Activated effector memory CD4-positive, alpha-beta T cell treated with anti-CD3 and anti-CD28 coated beads, Interleukin-2, amount 50 U/mL, for 16 hours (primary cell): ENCODE data around the gene TEDC1.
"Not testable (repeated sequence)": the region's sequence is repeated elsewhere in the genome, so short reads cannot be mapped to it uniquely, and the experiment has no call there.

ENCODE experiments used
- DNase-seq: peaks from one replicate; pipeline ENCODE4 v3.0.0-alpha.2; 2020

TEDC1 gene

GRCh38 chr14:105527826-105528585, 37.0 kb downstream of the TEDC1 start:
- DNase-seq = peak; percentile 92

- peak; percentile 86 for DNase-seq
Measured at GRCh38 chr14:105528586-105529318, 37.7 kb downstream of the TEDC1 start.

DNA sequence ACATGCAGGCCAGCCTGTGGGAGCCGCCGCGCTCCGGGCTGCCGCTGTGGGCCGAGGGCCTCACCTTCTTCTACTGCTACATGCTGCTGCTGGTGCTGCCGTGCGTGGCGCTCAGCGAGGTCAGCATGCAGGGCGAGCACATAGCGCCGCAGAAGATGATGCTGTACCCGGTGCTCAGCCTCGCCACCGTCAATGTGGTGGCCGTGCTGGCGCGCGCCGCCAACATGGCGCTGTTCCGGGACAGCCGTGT, 38.2 kb downstream of the TEDC1 start:
- DNase-seq = no peak

GRCh38 chr14:105529569-105530284, 38.7 kb downstream of the TEDC1 start:
- DNase-seq = peak; percentile 77

- no peak for DNase-seq
Measured at GRCh38 chr14:105530285-105531087, 39.4 kb downstream of the TEDC1 start.

DNA sequence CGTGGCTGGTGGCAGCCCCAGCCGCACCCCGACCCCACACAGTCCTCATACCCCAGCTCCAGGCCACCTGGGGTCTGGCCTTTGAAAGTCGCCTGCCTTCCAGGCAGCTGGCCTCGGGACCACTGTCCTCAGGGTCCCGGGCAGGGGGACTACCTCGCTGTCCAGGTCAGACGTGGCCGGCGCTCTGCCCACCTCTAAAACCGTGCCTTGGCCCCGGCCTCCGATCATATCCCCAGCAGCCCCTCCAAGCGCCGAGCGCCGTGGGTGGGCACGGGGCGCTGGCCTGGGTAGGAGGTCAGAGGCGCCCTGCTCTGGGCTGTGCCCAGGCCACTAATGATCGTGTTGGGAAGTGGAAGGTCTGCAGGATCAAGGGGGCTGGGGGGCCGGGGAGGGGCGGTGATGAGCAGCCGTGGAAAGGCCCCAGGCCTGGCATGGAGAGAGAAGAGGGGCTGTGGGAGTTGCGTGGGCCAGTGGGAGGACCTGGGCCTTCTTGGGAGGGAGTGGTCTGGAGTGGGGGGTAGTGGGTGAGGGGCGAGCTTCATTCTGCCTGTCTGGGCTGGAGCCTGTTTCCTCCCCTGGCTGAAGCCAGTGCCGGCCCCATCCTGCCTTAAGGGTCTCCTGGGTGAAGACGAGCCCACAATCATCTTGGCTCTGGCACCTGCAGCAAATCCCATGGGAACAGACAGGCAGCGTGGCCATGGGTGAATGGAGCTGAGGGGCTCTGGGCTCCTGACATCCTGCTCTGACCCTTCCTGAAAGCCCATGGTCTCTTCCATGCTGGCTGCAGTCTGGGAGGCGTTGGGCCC, 40.2 kb downstream of the TEDC1 start:
- no peak for DNase-seq

- DNase-seq = no peak
Measured at GRCh38 chr14:105531894-105532623, 41.0 kb downstream of the TEDC1 start.

GRCh38 chr14:105532735-105533141, 41.7 kb downstream of the TEDC1 start:
- no peak for DNase-seq

- DNase-seq = no peak
Measured at GRCh38 chr14:105533391-105533790, 42.3 kb downstream of the TEDC1 start.

DNA sequence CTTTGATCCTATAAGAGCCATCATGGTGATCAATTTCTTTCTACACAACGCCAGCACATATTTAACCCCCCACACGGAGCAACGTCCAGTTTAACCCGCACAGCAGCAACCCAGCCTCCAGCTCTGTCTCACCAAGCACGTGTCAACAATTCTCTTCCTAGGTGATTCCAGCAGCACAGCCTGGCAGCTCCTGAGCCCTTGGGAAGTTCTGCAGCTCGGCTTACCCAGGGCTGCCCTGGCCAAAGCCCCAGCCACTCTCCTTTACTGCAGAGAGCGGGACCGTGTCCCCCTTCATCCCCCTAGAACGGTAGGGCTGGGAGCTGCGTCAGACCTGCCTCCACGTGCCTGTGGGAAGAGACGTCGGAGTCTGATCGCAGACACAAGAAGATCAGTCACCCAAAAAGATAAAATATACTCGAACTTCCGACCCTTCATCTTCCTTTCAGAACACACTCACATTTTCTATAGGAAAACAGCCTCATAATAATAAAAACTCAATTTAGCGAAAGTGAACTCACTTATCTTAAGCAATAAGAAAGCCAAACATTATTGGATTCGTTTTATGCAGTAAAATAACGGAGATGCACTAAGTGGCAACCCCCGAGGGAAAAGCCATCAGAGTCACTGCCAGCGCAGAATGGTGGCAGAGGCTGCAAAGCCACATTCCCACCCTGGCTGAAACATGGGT, 42.9 kb downstream of the TEDC1 start:
- no peak for DNase-seq

DNA sequence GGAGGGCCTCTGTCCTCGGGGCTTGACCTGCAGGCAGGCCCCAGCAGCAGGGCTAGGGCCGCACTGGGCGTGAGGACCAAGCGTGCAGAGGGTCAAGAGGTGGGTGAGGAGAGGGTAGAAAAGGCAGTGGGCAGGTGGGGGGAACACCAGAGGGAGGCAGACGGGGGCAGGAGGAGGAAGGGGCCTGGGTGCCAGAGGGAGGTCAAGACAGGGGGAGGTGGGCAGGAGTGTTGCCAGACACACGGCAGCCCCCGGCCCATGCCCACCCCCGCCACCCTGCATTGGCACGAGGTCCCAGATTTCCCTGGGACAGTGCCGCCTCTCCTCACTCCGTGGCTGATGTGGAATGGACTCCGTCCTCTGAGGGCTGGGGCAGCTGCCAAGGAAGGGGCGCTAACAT, 43.5 kb downstream of the TEDC1 start:
- DNase-seq = no peak

DNA sequence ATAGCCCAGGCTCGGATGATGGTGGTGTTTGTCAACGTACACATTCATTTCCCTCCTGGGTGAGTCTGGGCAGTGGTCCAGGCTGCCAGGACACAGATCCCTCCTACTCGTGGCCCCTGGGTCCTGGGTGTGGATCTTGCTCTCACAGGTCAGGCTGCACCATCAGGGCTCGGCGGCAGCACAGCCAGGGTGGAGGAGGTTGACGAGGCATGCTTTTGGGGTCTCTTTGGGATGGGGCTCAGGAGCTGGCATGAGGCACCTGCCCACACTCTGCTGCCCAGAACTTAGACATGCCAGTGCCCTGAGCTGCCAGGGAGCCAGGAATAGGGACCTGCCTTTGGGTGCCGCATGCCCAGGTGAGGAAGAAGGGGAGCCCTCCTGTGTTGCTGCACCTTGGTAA, 45.0 kb downstream of the TEDC1 start:
- DNase-seq = no peak

DNA sequence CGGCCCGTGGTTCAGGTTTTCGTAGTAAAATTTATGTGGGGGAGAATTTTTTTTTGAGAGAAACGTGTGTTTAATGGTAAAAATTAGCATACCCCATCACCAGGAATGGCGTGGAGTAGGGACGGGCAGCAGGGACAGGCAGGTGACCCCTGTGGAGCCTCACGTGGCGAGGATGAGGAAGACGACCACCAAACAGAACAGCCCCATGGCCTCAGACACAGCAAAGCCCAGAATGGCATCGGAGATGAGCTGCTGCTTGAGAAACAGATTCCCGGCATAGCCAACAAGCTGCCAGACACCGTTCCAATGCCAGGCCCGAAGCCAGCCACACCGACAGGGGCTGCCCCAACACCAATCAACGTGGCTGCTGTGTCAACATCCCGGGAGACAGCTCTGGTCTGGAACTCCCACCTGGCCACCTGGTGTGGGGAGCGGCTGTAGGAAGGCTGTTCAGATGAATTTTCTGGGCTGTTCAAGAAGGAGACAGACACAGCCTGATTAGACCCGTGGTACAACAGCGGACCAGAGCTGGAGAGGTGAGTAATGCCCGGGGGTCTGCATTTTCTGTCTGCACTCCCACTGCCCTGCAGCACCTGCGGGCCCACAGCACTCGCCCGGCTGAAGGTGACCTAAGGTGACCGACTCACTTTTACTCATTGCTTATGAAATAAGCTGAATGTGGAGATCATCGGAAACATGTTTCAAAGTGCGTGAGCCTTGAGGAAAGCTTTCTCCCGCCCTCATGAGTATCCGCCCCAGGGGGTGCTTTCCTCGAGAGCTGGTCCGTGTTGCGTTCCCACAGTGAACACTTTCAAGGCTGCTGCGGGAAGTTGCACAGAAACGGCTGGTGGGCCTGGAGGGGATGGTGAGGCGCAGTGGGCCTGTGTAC, 45.9 kb downstream of the TEDC1 start:
- no peak for DNase-seq

- DNase-seq = peak; percentile 91
Measured at GRCh38 chr14:105537580-105538474, 46.8 kb downstream of the TEDC1 start.

DNA sequence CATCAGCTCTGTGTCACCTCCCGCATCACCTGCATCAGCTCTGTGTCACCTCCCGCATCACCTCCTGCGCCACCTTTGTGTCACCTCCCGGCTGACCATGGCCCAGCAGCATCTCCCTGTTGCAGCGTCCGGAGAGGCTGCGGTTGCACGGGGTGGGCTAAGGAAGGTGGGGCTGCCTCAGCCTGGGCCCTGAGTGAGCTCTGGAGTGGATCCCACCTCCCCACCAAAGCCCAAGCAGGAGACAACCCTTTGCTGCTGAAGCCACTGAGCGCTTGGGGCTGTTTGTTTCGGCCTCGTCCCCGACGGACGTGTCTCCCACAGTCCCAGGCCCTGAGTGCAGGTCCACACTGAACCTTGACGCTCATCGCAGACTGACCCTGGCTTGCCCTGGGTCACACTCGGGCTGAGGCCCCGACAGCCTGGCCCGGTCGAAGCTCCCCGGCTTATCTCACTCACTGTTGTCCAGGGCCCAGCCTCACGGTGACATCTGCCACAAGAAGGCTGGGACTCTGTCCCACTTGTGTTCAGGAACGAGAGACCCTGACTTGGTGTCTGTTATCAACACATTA, 47.5 kb downstream of the TEDC1 start:
- DNase-seq = no peak

- no peak for DNase-seq
Measured at GRCh38 chr14:105540811-105541210, 49.8 kb downstream of the TEDC1 start.

GRCh38 chr14:105541218-105541875, 50.3 kb downstream of the TEDC1 start:
- no peak for DNase-seq

DNA sequence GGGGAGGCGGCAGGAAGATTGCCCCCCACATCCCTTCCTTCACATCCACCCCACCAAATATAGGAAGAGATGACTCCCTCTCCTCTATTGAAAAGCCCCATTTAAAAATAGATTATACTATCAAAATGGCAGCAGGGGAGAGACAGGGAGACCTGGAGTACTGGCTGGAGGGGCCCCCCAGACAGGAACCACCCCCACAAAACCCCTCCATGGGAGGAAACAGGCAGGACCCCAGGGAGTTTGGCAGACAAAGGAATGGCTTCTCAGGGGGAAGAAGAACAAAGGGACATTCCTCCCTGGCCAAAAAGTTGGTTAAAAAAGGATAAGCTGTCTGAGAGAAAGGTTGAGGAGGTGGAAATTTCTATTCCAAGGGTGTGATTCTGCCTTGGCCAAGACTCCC, 54.6 kb downstream of the TEDC1 start:
- DNase-seq = not testable (repeated sequence)
